ENCODE results near the gene ZNFX1.

Gene ZNFX1

GRCh38 chr20:49277786-49278035 lies 146 bp downstream of the ZNFX1 start:
- DNase-seq, result no peak

- DNase-seq, result no peak
Observed at GRCh38 chr20:49276961-49277785, 684 bp downstream of the ZNFX1 start.

- peak; percentile 95 for DNase-seq
Observed at GRCh38 chr20:49276161-49276960, 1.5 kb downstream of the ZNFX1 start.

GRCh38 chr20:49275636-49276035 lies 2.2 kb downstream of the ZNFX1 start:
- no peak for DNase-seq

- DNase-seq, result no peak
Observed at GRCh38 chr20:49275216-49275615, 2.6 kb downstream of the ZNFX1 start.

GRCh38 chr20:49273696-49274277 lies 4.1 kb downstream of the ZNFX1 start:
- DNase-seq, result no peak

- no peak for DNase-seq
Observed at GRCh38 chr20:49272654-49273053, 5.2 kb downstream of the ZNFX1 start.

GRCh38 chr20:49270736-49271135 lies 7.1 kb downstream of the ZNFX1 start:
- DNase-seq, result no peak

GRCh38 chr20:49270177-49270576 lies 7.7 kb downstream of the ZNFX1 start:
- DNase-seq, result no peak

GRCh38 chr20:49268600-49269365 lies 9.1 kb downstream of the ZNFX1 start:
- DNase-seq, result no peak

GRCh38 chr20:49267327-49267726 lies 10.5 kb downstream of the ZNFX1 start:
- DNase-seq, result no peak

GRCh38 chr20:49262444-49262843 lies 15.4 kb downstream of the ZNFX1 start:
- no peak for DNase-seq

- DNase-seq, result no peak
Observed at GRCh38 chr20:49261173-49261572, 16.7 kb downstream of the ZNFX1 start.

- DNase-seq, result no peak
Observed at GRCh38 chr20:49260218-49260617, 17.6 kb downstream of the ZNFX1 start.

GRCh38 chr20:49259799-49260198 lies 18.1 kb downstream of the ZNFX1 start:
- DNase-seq, result no peak

- DNase-seq, result no peak
Observed at GRCh38 chr20:49259284-49259683, 18.6 kb downstream of the ZNFX1 start.

GRCh38 chr20:49256261-49256660 lies 21.6 kb downstream of the ZNFX1 start:
- no peak for DNase-seq

GRCh38 chr20:49252556-49253350 lies 25.1 kb downstream of the ZNFX1 start:
- no peak for DNase-seq

GRCh38 chr20:49248879-49249665 lies 28.8 kb downstream of the ZNFX1 start:
- DNase-seq, result no peak

- no peak for DNase-seq
Observed at GRCh38 chr20:49248301-49248700, 29.6 kb downstream of the ZNFX1 start.

GRCh38 chr20:49247792-49248191 lies 30.1 kb downstream of the ZNFX1 start:
- no peak for DNase-seq

Measured in NCI-H1105 (cell line).